H9 (cell line): ENCODE data around the gene DGKH. TPM values are rescaled to one million over a fixed set of nuclear protein-coding genes. Genes with fewer than 3 reads are reported as not detected.

ENCODE experiments used
- DNase-seq: peaks from one replicate; pipeline ENCODE4 v3.0.0-alpha.2; 2017
- H2AFZ ChIP-seq: one replicate; pipeline ENCODE4 v1.6.1; 2013; ENCODE audit warnings: mild to moderate bottlenecking, low read length, control low read depth, moderate library complexity
- H2AK5ac ChIP-seq: 2 replicates; pipeline ENCODE4 v1.6.1; 2013; ENCODE audit warnings: low read length, control low read depth, mixed read lengths; ENCODE audit not compliant: insufficient read length
- H2BK120ac ChIP-seq: one replicate; pipeline ENCODE4 v1.6.1; 2013; ENCODE audit warnings: low read depth, mild to moderate bottlenecking, low read length, control low read depth, inconsistent platforms; ENCODE audit not compliant: poor library complexity, severe bottlenecking
- H2BK12ac ChIP-seq: 2 replicates; pipeline ENCODE4 v1.6.1; 2013; ENCODE audit warnings: low read length, control low read depth, mixed read lengths, low read depth; ENCODE audit not compliant: insufficient read length
- H2BK15ac ChIP-seq: 2 replicates; pipeline ENCODE4 v1.6.1; 2013; ENCODE audit warnings: low read depth, low read length, control low read depth
- H2BK20ac ChIP-seq: one replicate; pipeline ENCODE4 v1.6.1; 2013; ENCODE audit warnings: low read depth, mild to moderate bottlenecking, low read length, control low read depth, inconsistent platforms; ENCODE audit not compliant: poor library complexity, severe bottlenecking
- H2BK5ac ChIP-seq: 2 replicates; pipeline ENCODE4 v1.6.1; 2013; ENCODE audit warnings: low read length, control low read depth, mixed read lengths; ENCODE audit not compliant: insufficient read length
- H3K14ac ChIP-seq: 2 replicates; pipeline ENCODE4 v1.6.1; 2013; ENCODE audit warnings: low read length, control low read depth; ENCODE audit not compliant: insufficient read depth
- H3K18ac ChIP-seq: 2 replicates; pipeline ENCODE4 v1.6.1; 2013; ENCODE audit warnings: low read depth, mild to moderate bottlenecking, mixed read lengths, low read length, control low read depth; ENCODE audit not compliant: insufficient read length
- H3K23ac ChIP-seq: 2 replicates; pipeline ENCODE4 v1.6.1; 2013; ENCODE audit warnings: low read length, control low read depth, mixed read lengths, low read depth; ENCODE audit not compliant: insufficient read length
- H3K23me2 ChIP-seq: 2 replicates; pipeline ENCODE4 v1.6.1; 2013; ENCODE audit warnings: low read depth, mild to moderate bottlenecking, mixed read lengths, low read length, control low read depth; ENCODE audit not compliant: insufficient read length, poor library complexity, severe bottlenecking
- H3K27ac ChIP-seq: 2 replicates; pipeline ENCODE4 v1.5.1; 2013; ENCODE audit warnings: low read length, control low read depth, mixed read lengths, low read depth; ENCODE audit not compliant: insufficient read length
- H3K27me3 ChIP-seq: 2 replicates; pipeline ENCODE4 v1.6.1; 2013; ENCODE audit warnings: low read length, control low read depth, inconsistent platforms; ENCODE audit not compliant: insufficient read depth
- H3K4ac ChIP-seq: 2 replicates; pipeline ENCODE4 v1.6.1; 2013; ENCODE audit warnings: low read depth, mild to moderate bottlenecking, control low read depth, inconsistent platforms, low read length, moderate library complexity
- H3K4me1 ChIP-seq: 2 replicates; pipeline ENCODE4 v1.6.1; 2013; ENCODE audit warnings: low read length, control low read depth, inconsistent platforms; ENCODE audit not compliant: insufficient read depth
- H3K4me2 ChIP-seq: 2 replicates; pipeline ENCODE4 v1.6.1; 2013; ENCODE audit warnings: low read length, control low read depth, mixed read lengths; ENCODE audit not compliant: insufficient read length, insufficient read depth
- H3K56ac ChIP-seq: 2 replicates; pipeline ENCODE4 v1.6.1; 2013; ENCODE audit warnings: low read depth, mild to moderate bottlenecking, mixed read lengths, low read length, control low read depth; ENCODE audit not compliant: insufficient read length
- H3K79me1 ChIP-seq: 2 replicates; pipeline ENCODE4 v1.6.1; 2013; ENCODE audit warnings: low read depth, mild to moderate bottlenecking, moderate library complexity, low read length, control low read depth, inconsistent platforms; ENCODE audit not compliant: insufficient read depth, poor library complexity, severe bottlenecking
- H3K79me2 ChIP-seq: 2 replicates; pipeline ENCODE4 v1.6.1; 2013; ENCODE audit warnings: low read length, control low read depth, inconsistent platforms; ENCODE audit not compliant: insufficient read depth
- H3K9ac ChIP-seq: 2 replicates; pipeline ENCODE4 v1.6.1; 2013; ENCODE audit warnings: low read length, control low read depth, mixed read lengths; ENCODE audit not compliant: insufficient read length; ENCODE audit errors: extremely low read depth
- H3K9me3 ChIP-seq: one replicate; pipeline ENCODE4 v1.6.1; 2013; ENCODE audit warnings: low read depth, low read length, inconsistent platforms; ENCODE audit not compliant: control insufficient read depth
- H3T11ph ChIP-seq: one replicate; pipeline ENCODE4 v1.6.1; 2013; ENCODE audit warnings: mild to moderate bottlenecking, low read length, control low read depth, inconsistent platforms
- H4K20me1 ChIP-seq: one replicate; pipeline ENCODE4 v1.6.1; 2013; ENCODE audit not compliant: control insufficient read depth, insufficient read length, insufficient read depth
- H4K5ac ChIP-seq: 2 replicates; pipeline ENCODE4 v1.6.1; 2013; ENCODE audit warnings: low read depth, mild to moderate bottlenecking, mixed read lengths, low read length, control low read depth; ENCODE audit not compliant: insufficient read length
- H4K8ac ChIP-seq: replicated peaks from 2 replicates; pipeline ENCODE4 v1.6.1; 2013; ENCODE audit warnings: low read length, control low read depth, mixed read lengths, low read depth; ENCODE audit not compliant: insufficient read length
- H4K91ac ChIP-seq: 2 replicates; pipeline ENCODE4 v1.6.1; 2013; ENCODE audit warnings: low read depth, mild to moderate bottlenecking, moderate library complexity, mixed read lengths, low read length, control low read depth; ENCODE audit not compliant: insufficient read length
- H3K27ac Mint-ChIP-seq, 3 experiments: 2 replicates in 2 of 3; 3 replicates in 1 of 3; pipeline ENCODE4 v1.8.0; 2020 to 2021; ENCODE audit warnings: mixed read lengths in 3 of 3, mild to moderate bottlenecking in 1 of 3, moderate library complexity in 1 of 3
- H3K27me3 Mint-ChIP-seq: 2 replicates; pipeline ENCODE4 v1.8.0; 2021; ENCODE audit warnings: low read depth, mild to moderate bottlenecking, moderate library complexity, mixed read lengths
- H3K36me3 Mint-ChIP-seq, 3 experiments: 2 replicates in 2 of 3; 3 replicates in 1 of 3; pipeline ENCODE4 v1.8.0; 2020 to 2021; ENCODE audit warnings: low read depth in 3 of 3, mixed read lengths in 3 of 3; ENCODE audit not compliant: insufficient read depth in 1 of 3
- H3K4me1 Mint-ChIP-seq, 2 experiments: 2 replicates each; pipeline ENCODE4 v1.8.0; 2020; ENCODE audit warnings: mixed read lengths in 2 of 2
- H3K4me3 Mint-ChIP-seq, 2 experiments: 2 replicates in 1 of 2; 3 replicates in 1 of 2; pipeline ENCODE4 v1.8.0; 2020 to 2021; ENCODE audit warnings: mild to moderate bottlenecking in 2 of 2, mixed read lengths in 2 of 2, moderate library complexity in 1 of 2
- H3K9me3 Mint-ChIP-seq, 2 experiments: 2 replicates in 1 of 2; 3 replicates in 1 of 2; pipeline ENCODE4 v1.8.0; 2020; ENCODE audit warnings: mild to moderate bottlenecking in 2 of 2, mixed read lengths in 2 of 2, moderate library complexity in 1 of 2
- CTCF ChIP-seq: fragments of 200-600 bp; sonication (generic); conservative IDR thresholded peaks from 3 replicates; pipeline ENCODE4 v1.8.0; 2021; ENCODE audit warnings: antibody characterized with exemption, mild to moderate bottlenecking
- WGBS: extraction: QIAGEN DNeasy Blood & Tissue Kit; methylation state at CpG from one replicate; pipeline ENCODE4 v1.1.7; 2013; ENCODE audit warnings: missing lambda C conversion rate, low lambda C conversion rate, mixed read lengths; ENCODE audit not compliant: insufficient read length; ENCODE audit errors: extremely low coverage; 5-methylcytosine and 5-hydroxymethylcytosine counted together
- total RNA-seq: library from RNA; stranded (reverse); gene quantifications from 2 replicates; pipeline ENCODE4 v1.2.1, GENCODE V29; 2021

Gene DGKH
- total RNA-seq, 1 experiment from 2014 or later: 8.6 TPM

GRCh38 chr13:42239161-42239560 lies 190.7 kb downstream of the DGKH start:
- Histone ChIP-seq H2BK12ac (no peak overlapping the region), H3K79me2 (no peaks in the 10 kb centered on the region), H2AK5ac (no peak overlapping the region), H3K27ac (no peak overlapping the region), H2BK5ac (no peak overlapping the region), H3K23ac (no peak overlapping the region), H3K27me3 (no peaks in the 10 kb centered on the region), H3K79me1 (no peaks in the 10 kb centered on the region), H3K9ac (no peak overlapping the region), H3K4ac (no peak overlapping the region), H3K4me1 (no peaks in the 10 kb centered on the region), H3K4me2 (no peak overlapping the region), H2BK120ac (no peak overlapping the region), H3K18ac (no peak overlapping the region), H3K14ac (no peak overlapping the region), H3K56ac (no peak overlapping the region), H4K20me1 (no peaks in the 10 kb centered on the region), H3K9me3 (no peaks in the 10 kb centered on the region), H2AFZ (no peak overlapping the region), H4K91ac (no peak overlapping the region), H4K5ac (no peak overlapping the region), H3K23me2 (no peaks in the 10 kb centered on the region), H4K8ac (no peak overlapping the region), H3T11ph (no peak overlapping the region), H2BK15ac (no peak overlapping the region), H2BK20ac (no peak overlapping the region)
- no peak for TF ChIP-seq CTCF
- no peaks in the 10 kb centered on the region for H3K4me1 Mint-ChIP-seq
- no peak overlapping the region for H3K4me3 Mint-ChIP-seq
- no CpG with 5 or more reads among the region's 1 CpG for WGBS
- DNase-seq: no peak
- no peaks in the 10 kb centered on the region for H3K27me3 Mint-ChIP-seq
- no peaks in the 10 kb centered on the region for H3K9me3 Mint-ChIP-seq
- H3K36me3 Mint-ChIP-seq: no peaks in the 10 kb centered on the region
- H3K27ac Mint-ChIP-seq: no peak overlapping the region
